HG02884 (cell line): Measurements from ENCODE around the gene MAGOH.
A peak's percentile ranks its signal among the peaks of the same experiment; 100 is the strongest.
"Not testable (repeated sequence)": the region's sequence is repeated elsewhere in the genome, so short reads cannot be mapped to it uniquely, and the experiment has no call there.

Experiments
- ATAC-seq: cut with Tn5 transposase; IDR thresholded peaks from one replicate; pipeline ENCODE4 v1.9.1; 2021; ENCODE audit warnings: mild to moderate bottlenecking, moderate library complexity; ENCODE audit not compliant: unreplicated experiment

The MAGOH gene

GRCh38 chr1:53241828-53242227 lies 3.5 kb upstream of the MAGOH start:
- no peak for ATAC-seq

GRCh38 chr1:53237638-53238037 lies 680 bp downstream of the MAGOH start:
- ATAC-seq = no peak

GRCh38 chr1:53220962-53221286 lies 17.4 kb downstream of the MAGOH start:
- ATAC-seq = no peak

- ATAC-seq = peak; percentile 91
These were observed 18.0 kb downstream of the MAGOH start, which contains the start of gene CZIB for GRCh38 chr1:53220171-53220961. TSS of gene CZIB (minus strand) at chr1:53220634. CDS start at chr1:53220575, 59 bp downstream.

GRCh38 chr1:53219711-53220110 lies 18.6 kb downstream of the MAGOH start:
- no peak for ATAC-seq

- no peak for ATAC-seq
These were observed 20.1 kb downstream of the MAGOH start for GRCh38 chr1:53218201-53218600.

- no peak for ATAC-seq
These were observed 23.9 kb downstream of the MAGOH start for GRCh38 chr1:53214376-53214940.

GRCh38 chr1:53210954-53211353 lies 27.4 kb downstream of the MAGOH start:
- no peak for ATAC-seq

GRCh38 chr1:53210352-53210751 lies 28.0 kb downstream of the MAGOH start:
- ATAC-seq = no peak

GRCh38 chr1:53207726-53208125 lies 30.6 kb downstream of the MAGOH start:
- no peak for ATAC-seq

GRCh38 chr1:53206735-53207379 lies 31.5 kb downstream of the MAGOH start:
- ATAC-seq = no peak

- not testable (repeated sequence) for ATAC-seq
These were observed 32.1 kb downstream of the MAGOH start for GRCh38 chr1:53206083-53206685.

- not testable (repeated sequence) for ATAC-seq
These were observed 32.8 kb downstream of the MAGOH start for GRCh38 chr1:53205496-53205895.

GRCh38 chr1:53203466-53203865 lies 34.9 kb downstream of the MAGOH start:
- ATAC-seq = no peak

GRCh38 chr1:53198241-53198651 lies 40.1 kb downstream of the MAGOH start:
- no peak for ATAC-seq

- no peak for ATAC-seq
These were observed 40.8 kb downstream of the MAGOH start for GRCh38 chr1:53197291-53198200.

GRCh38 chr1:53196485-53197290 lies 41.6 kb downstream of the MAGOH start, which contains the start of gene CPT2:
TSS of gene CPT2 (plus strand) at chr1:53196824. CDS start at chr1:53196944, 120 bp downstream.
- peak; percentile 99 for ATAC-seq

- ATAC-seq = peak; percentile 14
These were observed 42.3 kb downstream of the MAGOH start for GRCh38 chr1:53196017-53196484.

GRCh38 chr1:53195246-53196016 lies 42.9 kb downstream of the MAGOH start:
- ATAC-seq = no peak
